Stimulated activated CD4-positive, alpha-beta T cell treated with anti-CD3 and anti-CD28 coated beads, Interleukin-2, amount 100 ng/mL, for 4 hours (primary cell): ENCODE measurements around the gene LEPROT.
A peak's percentile ranks its signal among the peaks of the same experiment; 100 is the strongest.
"Not testable (repeated sequence)": the region's sequence is repeated elsewhere in the genome, so short reads cannot be mapped to it uniquely, and the experiment has no call there.

Experiments used
- DNase-seq: peaks from one replicate; pipeline ENCODE4 v3.0.0-alpha.2; 2020; ENCODE audit warnings: low read depth

The LEPROT gene, protein sequence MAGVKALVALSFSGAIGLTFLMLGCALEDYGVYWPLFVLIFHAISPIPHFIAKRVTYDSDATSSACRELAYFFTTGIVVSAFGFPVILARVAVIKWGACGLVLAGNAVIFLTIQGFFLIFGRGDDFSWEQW

DNA sequence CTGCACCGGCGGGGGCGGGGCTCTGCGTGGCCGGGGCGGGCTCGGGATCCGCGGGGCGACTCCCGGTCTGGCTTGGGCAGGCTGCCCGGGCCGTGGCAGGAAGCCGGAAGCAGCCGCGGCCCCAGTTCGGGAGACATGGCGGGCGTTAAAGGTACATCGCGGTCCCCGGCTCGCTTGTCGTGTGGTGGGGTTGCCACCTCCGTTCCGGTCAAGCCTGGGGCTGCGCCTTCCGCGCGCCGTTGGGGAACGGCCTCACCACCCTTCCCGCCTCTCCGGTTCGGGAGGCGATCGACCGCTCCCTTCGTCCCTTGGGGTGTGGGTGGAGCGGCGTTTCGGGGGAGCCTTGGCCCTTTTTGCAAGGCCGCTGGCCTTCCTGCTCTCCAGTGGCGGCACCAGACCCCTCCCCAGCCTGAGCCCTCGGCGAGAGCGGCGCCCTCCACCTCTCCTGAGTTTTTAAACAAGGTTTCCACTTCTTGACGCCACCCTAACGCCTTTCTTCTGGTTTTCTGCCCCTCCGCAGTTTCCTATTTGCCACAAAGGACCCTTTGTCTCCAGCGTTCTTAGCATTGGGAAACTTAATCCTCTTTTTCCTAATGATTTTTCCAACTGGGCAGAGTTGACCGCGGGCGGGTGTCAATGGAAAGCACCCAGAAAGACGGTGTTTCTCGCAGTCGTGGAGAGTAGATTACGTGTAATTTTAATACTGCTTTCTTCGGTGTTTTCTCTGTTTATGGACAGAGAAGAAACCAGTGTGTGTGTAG is at the start of gene LEPROT, which contains the start of gene LEPR:
Gene LEPROT (plus strand): TSS at position 79 of the 761 bp plus-strand sequence. CDS start 57 bp downstream, at position 136.
Gene LEPR (plus strand): TSS at position 79 of the 761 bp plus-strand sequence. CDS start 144,898 bp downstream, outside the sequence.
- DNase-seq, result no peak

DNA sequence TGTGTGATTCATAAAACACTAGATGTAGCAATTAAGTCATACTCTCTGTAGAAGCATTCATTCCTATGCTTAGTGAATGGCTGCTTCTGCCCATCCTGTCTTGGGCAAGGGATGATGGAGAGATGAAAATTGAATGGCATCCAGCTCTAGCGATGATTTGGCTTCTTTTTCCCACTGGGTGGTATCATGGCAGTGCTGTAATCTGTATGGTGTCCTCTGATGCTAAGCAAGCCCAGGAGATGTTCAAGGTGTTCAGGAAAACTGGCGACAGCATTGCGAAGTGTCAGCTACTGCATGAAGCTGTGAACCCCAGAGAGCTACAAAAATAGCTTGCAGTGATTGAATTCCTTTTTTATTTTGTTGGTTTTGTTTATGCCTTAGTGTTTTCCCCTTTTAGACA is 48.9 kb upstream of the LEPROT start:
- DNase-seq, result no peak

DNA sequence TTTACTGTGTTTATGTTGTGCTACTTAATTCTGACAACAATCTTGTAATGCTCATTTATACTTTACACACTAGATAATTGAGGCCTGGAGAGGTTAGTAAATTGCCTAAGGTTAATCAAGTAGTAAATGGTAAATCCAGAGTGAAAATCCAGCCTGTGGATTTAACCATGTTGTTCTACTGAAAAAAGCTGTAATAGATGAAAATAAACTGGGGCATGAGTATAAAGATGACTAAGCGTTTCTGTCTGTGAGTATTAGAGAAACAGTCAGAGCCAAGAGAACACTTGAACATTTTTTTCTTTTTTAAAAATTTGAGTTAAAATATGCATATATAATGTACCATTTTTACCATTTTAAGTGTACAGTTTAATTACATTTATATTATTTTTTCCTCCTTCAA is 47.9 kb upstream of the LEPROT start:
- no peak for DNase-seq

DNA sequence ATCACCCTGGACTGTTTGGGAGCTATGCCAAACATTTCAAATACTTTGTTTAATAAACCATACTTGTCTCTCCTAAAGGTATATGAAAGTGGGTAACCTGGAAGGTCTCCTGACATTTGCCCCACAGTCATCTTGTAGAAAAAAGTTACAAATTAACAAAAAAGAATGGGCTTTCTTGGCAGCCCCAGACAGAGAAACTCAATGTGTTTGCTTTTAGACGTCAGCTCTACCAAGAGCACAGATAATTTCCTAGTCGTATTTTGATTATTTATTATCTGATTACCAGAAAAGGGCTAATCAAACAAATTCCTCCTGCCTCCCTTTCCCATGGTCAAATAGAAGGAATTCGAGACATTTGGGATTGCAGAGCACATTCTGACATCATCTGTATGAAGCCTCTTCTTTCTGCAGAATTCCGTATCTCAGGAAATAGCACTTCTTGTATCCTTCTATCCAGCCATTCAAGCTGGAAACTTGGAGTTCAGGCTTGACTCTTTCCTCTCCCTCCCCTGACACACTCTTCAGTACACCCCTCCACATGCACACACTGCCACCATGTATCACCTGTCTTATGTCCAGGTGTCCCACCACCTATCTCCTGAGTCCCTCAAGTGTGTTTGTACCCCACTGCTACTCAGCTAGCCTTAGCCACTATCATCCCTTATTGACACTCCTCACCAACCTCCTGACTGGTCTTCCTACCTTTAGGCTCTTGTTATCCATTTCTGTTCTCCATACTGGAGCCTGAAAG is 42.8 kb upstream of the LEPROT start:
- no peak for DNase-seq

DNA sequence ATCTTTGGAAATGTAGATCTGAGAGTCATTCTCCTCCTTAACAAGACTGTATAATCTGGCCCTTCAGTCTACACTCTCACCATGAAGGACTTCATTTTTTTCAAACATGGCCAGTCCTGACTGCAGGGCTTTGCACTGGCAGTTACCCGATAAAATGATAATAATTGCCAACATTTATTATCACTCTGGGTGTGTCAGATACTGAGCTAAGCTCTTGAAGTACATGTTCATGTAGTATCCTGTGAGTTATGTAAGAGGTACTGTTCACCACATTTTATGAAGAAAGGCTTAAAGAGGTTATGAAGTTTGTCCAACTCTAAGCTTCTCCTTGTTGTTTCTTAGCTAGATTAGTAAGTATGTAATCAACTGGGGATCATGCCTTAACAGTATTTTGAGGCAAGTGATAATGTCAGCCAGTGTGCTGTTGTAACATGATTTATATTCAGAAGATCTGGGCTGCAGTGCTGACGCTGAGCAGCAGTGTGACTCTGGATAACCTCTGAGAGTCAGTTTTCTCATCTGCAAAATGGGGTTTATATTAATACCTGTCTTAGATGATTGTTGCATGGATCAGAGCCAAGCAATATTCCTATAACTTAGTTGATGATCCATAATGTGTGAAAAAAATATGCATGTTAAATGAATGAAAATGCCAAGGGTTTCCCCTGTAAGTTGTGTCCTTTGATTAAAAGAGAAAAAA is 42.1 kb upstream of the LEPROT start:
- no peak for DNase-seq

DNA sequence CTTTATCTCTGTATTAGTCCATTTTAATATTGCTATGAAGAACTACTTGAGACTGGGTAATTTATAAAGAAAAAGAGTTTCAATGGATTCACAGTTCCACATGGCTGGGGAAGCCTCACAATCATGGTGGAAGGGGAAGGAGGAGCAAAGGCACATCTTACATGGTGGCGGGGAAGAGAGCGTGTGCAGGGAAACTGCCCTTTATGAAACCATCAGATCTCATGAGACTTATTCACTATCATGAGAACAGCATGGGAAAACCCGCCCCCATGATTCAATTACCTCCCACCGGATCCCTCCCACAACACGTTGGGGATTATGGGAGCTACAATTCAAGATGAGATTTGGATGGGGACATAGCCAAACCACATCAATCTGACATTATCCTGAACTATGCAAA is 36.0 kb upstream of the LEPROT start:
- not testable (repeated sequence) for DNase-seq

DNA sequence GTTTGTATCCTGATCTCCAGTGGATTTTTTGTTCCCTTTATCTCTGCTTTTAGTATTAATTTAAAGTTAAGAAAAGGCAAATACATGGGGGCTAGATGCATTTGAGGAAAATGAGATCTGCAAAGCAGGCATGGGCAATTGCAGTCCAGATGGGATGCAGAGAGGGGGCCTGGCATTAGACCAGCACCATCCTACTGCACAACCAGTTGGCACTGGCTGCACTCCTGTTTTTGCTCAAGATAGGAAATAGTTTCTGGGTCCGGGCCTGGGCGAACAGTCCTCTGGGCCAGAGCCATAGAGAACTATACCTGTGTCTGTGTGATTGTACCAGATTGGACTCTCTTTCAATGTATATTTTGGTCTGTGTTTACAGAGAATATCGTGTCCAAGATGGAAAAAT is 34.0 kb upstream of the LEPROT start:
- no peak for DNase-seq

DNA sequence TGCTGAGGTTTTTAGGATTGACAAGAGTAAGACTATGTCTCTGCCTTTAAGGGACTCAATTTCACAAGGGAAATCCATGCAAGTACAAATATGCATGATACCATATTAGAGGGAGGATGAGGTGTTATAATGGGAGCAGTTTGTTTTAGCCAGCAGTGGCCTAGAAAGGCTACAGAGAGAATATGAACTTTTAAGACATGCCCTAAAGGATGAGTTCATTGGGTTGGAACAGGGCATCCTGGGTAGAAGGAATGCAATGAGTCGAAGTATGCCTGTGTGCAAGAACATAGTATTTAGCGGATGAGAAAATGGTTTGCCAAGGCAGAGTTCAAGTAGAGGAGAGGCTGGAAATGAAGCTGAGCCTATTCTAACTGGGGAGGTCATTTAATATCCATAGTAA is 32.6 kb upstream of the LEPROT start:
- DNase-seq, result no peak

DNA sequence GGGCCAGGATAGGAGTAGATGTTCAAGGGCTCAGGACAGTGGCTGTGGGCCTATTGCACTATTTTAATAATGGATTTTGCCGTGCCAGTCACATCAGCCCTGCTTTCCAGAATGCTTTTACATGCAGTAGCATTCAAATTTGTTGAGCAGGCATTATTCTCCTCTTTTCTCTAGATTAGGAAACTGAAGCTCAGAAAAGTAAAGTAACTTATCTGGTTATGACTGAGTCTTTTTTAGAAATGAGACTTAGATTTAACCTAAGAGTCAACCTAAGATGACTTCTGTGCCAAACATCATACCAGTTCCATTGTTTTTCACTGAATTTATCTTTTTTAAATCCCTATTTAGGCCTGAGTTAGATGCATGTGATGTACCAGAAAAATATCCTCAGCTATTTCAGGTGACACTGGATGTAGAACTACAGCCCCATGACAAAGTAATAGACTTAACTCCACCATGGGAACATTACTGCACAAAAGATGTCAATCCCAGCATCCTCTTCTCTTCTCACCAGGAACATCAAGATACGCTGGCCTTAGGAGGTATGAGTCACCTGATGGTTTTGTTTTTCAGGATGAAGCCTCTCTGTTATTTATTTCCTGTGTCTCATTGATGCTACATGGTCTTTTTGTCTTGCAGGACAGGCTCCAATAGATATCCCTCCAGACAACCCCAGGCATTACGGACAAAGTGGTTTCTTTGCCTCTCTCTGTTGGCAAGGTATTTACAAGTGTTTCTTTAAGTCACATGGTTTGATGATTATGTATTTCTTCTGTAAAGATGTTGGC is 31.4 kb upstream of the LEPROT start:
- DNase-seq, result no peak

DNA sequence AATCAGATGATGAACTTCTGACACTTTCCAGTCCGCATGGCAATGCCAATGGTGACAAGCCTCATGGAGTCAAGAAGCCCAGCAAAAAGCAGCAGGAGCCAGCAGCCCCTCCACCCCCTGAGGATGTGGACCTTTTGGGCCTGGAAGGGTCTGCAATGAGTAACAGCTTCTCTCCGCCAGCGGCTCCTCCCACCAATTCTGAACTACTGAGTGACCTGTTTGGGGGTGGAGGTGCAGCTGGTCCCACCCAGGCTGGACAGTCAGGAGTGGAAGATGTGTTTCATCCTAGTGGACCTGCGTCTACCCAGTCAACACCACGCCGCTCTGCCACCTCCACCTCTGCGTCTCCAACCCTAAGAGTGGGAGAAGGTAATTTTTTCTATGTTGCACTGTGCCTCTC is 28.0 kb upstream of the LEPROT start:
- DNase-seq, result no peak

DNA sequence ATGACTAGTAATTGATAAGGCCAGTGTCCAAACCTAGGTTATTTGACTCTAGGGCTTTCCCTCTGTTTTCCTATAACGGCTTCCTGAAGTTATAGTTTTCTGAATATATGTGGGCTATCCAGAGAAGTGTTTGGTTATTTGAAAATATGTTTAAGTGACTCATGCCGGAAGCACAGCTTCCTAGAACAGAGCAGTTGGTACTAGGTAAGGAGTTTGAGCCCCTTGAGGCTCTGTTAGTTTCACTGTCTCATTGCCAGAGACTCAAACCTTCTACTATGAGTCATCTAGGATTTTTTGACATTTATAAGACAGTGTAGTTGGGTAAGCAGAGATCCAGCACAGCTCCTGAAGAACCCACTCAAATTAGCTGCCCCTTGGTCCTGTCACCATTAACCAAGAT is 27.1 kb upstream of the LEPROT start:
- DNase-seq, result peak; percentile 0

DNA sequence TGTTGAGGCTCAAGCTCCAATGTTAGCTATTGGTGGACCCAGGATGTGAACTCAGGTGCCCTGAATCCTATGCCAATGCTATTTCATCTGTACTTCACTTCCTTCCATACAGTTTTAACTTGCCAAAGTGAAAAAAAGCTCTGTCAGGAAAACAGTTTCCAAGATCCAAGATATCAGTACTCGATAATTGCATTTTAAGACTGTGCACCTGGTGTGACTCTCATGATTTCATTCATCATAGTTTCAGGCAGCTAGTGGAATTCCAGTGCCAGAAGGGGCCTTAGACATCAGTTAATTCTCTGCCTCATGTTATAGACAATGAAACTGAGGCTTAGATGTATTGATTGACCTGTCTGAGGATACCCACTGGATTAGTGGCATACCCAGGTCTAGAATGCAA is 26.5 kb upstream of the LEPROT start:
- DNase-seq, result no peak

DNA sequence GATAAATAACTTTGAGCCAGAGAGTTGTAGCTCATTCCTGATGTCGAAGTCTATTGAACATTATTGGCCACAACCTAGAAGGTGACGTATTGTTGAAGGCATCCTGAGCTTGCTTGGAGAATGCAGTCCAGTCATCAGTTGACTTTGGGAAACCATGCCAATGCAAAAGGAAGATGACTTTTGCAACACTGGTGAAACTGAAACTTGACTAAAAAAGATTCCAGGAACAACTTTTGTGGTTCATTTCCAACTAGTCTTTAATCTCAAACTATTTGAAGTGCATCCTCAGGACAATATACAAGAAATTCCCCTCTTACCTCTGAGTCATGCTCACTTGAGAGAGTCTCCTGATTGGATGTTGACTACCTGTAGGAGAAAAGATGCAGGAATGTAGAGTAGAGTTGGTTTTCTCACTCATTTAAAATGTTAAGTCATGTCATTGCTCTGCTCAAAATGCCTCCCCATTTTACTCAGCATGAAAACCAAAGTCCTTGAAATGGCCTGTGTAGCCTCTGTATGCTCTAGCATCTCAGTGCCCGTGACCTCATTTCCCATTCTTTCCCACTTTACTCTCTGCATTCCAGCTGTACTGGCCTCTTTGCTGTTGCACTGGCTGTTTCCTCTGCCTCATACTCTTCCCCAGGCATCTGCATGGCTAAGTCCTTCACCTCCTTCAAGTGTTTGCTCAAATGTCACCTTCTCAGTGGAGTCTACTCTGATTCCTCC is 24.4 kb upstream of the LEPROT start:
- DNase-seq, result no peak

DNA sequence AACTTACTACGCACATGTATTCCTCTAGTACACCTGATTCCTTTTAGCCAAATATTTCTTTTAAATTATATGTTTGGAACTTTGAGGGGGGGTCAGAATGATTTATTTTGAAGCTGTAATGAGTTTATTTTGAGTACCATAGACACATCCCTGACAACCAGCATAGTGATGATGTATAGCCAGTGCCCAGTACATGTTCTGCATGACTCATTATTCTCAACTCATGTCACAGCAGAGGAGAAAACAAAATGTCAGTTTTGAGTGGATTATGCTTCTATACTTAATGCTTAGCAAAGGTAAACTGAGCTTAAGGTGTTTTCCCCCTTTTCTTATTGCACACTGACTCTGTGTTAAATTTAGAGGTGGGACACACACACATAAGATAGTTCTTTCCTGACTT is 22.4 kb upstream of the LEPROT start:
- DNase-seq, result no peak

DNA sequence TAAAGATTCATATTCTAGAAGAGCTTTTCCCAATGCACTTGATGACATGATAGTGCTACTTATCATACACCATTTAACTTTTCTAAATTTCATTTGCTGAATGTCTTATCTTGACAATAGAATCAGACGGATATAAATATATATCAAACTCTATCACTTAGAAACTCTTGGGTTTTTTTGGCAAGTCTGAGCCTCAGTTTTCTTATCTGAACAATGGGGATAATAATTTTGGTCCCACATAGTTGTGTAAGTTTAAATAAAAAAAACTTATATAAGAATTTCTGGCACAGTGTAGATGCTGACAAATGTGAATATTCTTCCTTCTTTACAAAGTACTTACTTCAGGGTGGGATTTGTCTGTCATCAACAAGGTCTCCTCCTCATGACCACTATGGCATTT is 21.5 kb upstream of the LEPROT start:
- no peak for DNase-seq

DNA sequence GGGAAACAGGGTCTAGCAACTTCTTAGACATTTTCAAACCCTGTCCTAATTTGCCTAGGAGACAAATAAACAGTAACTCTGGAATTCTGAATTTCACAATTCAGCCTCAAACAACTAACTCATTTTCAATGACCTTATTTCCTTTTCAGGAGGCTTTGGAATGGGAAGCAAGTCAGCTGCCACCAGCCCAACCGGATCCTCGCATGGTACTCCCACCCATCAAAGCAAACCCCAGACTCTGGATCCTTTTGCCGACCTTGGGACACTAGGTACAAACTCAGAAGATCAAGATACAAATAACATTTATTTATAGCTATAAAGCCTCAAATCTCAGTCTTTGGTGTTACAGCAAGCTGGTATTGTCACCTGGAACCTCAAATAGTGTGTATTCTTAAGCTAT is 18.9 kb upstream of the LEPROT start:
- no peak for DNase-seq

DNA sequence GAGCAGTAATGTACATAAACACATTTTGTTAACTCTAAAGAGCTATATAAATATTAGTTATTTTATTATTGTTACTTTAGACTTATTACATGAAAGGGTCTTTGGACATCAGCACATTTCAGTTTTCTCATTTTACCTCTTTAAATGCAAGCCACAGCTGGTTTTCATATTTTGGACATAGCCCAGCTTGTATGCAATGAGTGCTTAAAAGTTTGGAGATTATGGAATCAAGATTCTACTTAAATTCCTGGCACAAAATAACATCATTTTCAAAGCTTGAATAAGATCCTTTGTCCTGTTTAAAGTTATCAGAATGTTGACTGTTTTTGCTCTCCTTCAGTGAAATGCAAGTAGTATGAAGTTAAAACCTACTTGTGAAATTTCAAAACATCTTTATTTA is 15.5 kb upstream of the LEPROT start:
- DNase-seq, result no peak

DNA sequence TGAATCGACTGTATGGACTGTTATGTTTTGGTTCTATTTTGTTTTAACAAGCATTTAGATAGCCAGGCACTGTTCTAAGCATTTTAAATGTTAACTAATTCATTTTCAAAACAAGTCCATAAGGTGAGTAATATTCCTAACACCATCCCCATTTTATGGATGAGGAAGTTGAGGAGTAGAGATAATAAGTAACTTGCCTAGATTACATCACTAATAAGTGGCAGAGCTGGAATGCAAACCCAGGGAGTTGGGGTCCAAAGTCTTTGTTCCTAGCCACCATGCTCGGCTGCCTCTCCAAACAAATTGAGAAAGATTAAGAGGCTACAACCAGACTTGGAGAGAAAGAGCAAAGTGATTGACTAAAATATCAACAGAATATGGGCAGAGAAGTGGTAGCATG is 12.6 kb upstream of the LEPROT start:
- DNase-seq, result no peak

DNA sequence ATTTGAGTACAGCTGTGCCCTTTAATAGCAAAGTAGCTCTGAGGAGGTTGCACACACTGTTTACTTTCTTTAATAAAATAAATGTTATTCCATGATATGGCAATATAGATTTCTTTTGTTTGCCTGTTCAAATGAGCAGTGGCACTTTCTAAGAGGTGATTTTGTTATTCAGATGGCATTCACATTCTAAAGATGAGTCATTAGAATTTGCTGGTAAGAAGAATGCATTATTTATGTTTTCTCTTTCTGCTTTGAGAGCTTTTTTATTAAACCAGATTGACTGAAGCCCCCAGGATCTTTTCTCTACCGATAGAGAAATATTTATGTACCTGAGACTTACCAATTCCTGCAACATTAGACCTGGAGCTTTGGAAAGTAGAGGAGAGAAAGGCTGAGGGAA is 11.2 kb upstream of the LEPROT start:
- no peak for DNase-seq

DNA sequence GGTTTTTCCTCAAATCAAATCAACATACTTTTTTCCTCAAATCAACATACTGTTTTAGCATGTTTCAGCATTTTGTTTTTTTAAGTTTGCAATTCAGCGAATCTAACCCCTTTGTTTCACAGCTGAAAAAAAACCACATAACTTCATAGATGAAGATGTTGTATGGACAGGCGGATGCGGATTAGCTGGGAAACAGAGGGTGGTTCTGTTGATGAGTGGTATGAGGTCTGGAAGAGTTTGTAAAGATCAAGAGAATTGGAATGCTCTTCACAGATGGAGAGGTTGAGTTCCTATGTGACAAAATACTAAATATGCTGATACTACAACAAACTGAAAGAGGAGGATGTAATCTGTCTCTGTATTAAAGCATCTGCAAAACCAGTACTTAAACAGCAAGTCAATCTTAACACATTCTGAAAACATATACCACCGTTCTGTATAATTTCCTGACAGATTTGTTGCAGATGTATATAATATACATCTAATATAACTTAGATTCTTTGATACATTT is 10.6 kb upstream of the LEPROT start:
- no peak for DNase-seq
